GM23248 (cell line): ENCODE measurements around the gene ZNF526.

Experiments used
- EZH2 ChIP-seq: fragments of 200-600 bp; sonication (generic); IDR thresholded peaks from 2 replicates; pipeline ENCODE4 v1.6.1; 2018; ENCODE audit warnings: antibody characterized with exemption, mild to moderate bottlenecking; ENCODE audit not compliant: insufficient read depth, poor library complexity, severe bottlenecking
- EZH2phosphoT487 ChIP-seq: fragments of 200-600 bp; sonication (generic); IDR thresholded peaks from 2 replicates; pipeline ENCODE4 v1.6.1; 2018; ENCODE audit warnings: antibody characterized with exemption, moderate library complexity, mild to moderate bottlenecking, low read depth; ENCODE audit not compliant: insufficient read depth

DNA sequence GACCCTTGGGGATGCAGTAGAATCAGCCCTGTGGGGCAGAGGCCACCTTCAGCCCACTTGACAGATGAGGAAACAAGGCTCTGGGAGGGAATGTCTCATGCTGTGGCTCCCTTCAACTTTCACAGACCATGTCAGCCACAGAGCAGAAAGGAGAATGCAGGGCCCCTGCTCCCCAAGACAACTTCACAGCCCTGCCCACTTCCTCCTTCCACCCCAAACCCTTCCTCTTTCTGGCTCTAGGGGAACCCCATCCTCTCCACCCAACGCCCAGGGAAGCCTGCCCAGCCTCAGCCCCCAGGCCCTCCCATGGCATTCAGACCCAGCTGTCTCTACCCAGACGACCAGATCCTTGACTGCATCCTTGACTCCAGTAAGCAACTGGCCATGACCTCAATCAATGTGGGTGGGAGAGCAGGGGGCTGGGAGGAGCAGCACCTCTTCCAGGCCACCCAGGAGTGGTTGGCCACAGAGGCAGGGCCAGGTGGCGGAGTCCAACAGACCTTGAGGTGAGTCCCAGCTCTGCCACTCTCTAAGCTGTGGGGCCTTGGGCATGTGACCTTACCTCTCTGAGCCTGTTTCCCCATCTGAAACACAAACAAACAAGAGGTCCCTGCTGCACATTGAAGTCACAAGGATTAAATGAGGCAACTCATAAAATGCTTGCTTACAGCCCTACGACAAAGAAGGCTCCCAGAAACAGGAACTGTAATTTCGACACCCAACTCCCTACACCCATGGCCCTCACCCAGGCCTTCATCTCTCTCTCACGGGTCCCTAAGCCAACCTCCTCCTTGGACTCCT lies 18.4 kb upstream of the ZNF526 start:
- TF ChIP-seq EZH2: no peak
- no peak for TF ChIP-seq EZH2phosphoT487
